Endothelial cell of hepatic sinusoid (primary cell): ENCODE data around the gene TNFAIP2.
"Not testable (repeated sequence)": the region's sequence is repeated elsewhere in the genome, so short reads cannot be mapped to it uniquely, and the experiment has no call there.

Experiments
- in situ Hi-C: cut with HindIII; loops from 2 replicates; pipeline ENCODE4 v1.10.0; 2017; ENCODE audit warnings: low sequenced_read_pairs

Gene TNFAIP2

GRCh38 chr14:103146141-103146709 is 23.0 kb downstream of the TNFAIP2 start:
- in situ Hi-C loops: loop anchor here (5.0 to 10.0 kb wide), 2 partner anchors 51 to 56 kb away; partner anchors contain the start of gene EXOC3L4

GRCh38 chr14:103149351-103150237 is 26.3 kb downstream of the TNFAIP2 start:
- in situ Hi-C loops: loop anchor here (5.0 to 10.0 kb wide), 2 partner anchors 53 to 55 kb away; partner anchors contain the start of gene EXOC3L4

- in situ Hi-C loops: no loop called here
Observed at GRCh38 chr14:103151270-103151945, 28.1 kb downstream of the TNFAIP2 start.

- in situ Hi-C loops: no loop called here
Observed at GRCh38 chr14:103155010-103155409, 31.7 kb downstream of the TNFAIP2 start.

GRCh38 chr14:103155416-103155815 is 32.2 kb downstream of the TNFAIP2 start:
- in situ Hi-C loops: not testable (repeated sequence)

- in situ Hi-C loops: no loop called here
Observed at GRCh38 chr14:103155826-103156394, 32.6 kb downstream of the TNFAIP2 start.

GRCh38 chr14:103156651-103157378 is 33.6 kb downstream of the TNFAIP2 start:
- in situ Hi-C loops: no loop called here

GRCh38 chr14:103157969-103158368 is 34.7 kb downstream of the TNFAIP2 start:
- in situ Hi-C loops: no loop called here

- in situ Hi-C loops: no loop called here
Observed at GRCh38 chr14:103158688-103159087, 35.4 kb downstream of the TNFAIP2 start.

GRCh38 chr14:103160321-103161053 is 37.2 kb downstream of the TNFAIP2 start:
- in situ Hi-C loops: no loop called here

GRCh38 chr14:103161054-103161397 is 37.8 kb downstream of the TNFAIP2 start:
- in situ Hi-C loops: no loop called here

GRCh38 chr14:103163199-103163598 is 39.9 kb downstream of the TNFAIP2 start:
- in situ Hi-C loops: no loop called here

GRCh38 chr14:103164006-103164405 is 40.7 kb downstream of the TNFAIP2 start:
- in situ Hi-C loops: no loop called here

GRCh38 chr14:103164779-103165178 is 41.5 kb downstream of the TNFAIP2 start:
- in situ Hi-C loops: no loop called here

- in situ Hi-C loops: no loop called here
Observed at GRCh38 chr14:103165323-103165722, 42.1 kb downstream of the TNFAIP2 start.

GRCh38 chr14:103169954-103170353 is 46.7 kb downstream of the TNFAIP2 start:
- in situ Hi-C loops: no loop called here

- in situ Hi-C loops: not testable (repeated sequence)
Observed at GRCh38 chr14:103171206-103171605, 47.9 kb downstream of the TNFAIP2 start.

GRCh38 chr14:103172921-103173320 is 49.7 kb downstream of the TNFAIP2 start:
- in situ Hi-C loops: no loop called here

GRCh38 chr14:103173887-103174286 is 50.6 kb downstream of the TNFAIP2 start:
- in situ Hi-C loops: not testable (repeated sequence)

- in situ Hi-C loops: not testable (repeated sequence)
Observed at GRCh38 chr14:103176176-103176575, 52.9 kb downstream of the TNFAIP2 start.
